HTERT RPE-1 (cell line): ENCODE measurements around the gene LAIR2.
"Not testable (repeated sequence)": the region's sequence is repeated elsewhere in the genome, so short reads cannot be mapped to it uniquely, and the experiment has no call there.

Source experiments
- in situ Hi-C: fragments of 300-500 bp; cut with MboI; formaldehyde crosslinking; loops from 4 replicates; pipeline ENCODE4 v1.14.3; 2020; ENCODE audit warnings: low sequenced_read_pairs

LAIR2 gene

DNA sequence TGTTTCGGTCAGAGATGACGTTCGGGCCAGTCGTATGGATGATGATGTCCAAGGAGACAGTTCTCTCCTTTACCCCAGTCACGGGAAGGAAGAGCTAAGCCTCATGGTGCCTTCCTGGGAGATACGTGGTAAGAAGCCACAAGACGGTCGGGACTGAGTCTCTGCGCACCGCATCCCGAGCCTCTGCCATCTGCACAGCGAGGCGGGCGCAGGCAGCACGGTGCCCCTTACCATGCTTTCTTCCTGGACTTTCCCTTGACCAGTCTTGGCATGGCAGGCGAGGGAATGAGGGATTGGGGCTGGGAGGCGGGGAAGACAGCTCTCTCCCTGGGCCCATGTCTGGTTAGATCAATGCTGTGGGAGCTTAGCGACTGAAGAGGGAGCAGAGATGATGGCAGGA lies 10.1 kb upstream of the LAIR2 start:
- in situ Hi-C loops: no loop called here

DNA sequence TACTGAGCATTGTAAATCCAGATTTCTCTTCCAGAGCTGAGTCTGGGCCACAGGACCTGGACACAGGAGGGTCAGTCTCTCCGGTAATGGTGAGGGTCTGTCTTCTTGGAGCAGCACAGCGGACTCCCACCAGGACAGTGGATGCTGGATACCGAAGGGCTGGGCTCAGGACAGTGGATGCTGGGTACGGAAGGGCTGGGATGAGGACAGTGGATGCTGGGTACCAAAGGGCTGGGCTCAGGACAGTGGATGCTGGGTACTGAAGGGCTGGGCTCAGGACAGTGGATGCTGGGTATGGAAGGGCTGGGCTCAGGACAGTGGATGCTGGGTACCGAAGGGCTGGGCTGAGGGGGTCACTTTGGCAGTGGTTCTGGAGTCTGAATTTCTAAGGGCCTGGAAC lies 9.6 kb upstream of the LAIR2 start:
- in situ Hi-C loops: not testable (repeated sequence)

DNA sequence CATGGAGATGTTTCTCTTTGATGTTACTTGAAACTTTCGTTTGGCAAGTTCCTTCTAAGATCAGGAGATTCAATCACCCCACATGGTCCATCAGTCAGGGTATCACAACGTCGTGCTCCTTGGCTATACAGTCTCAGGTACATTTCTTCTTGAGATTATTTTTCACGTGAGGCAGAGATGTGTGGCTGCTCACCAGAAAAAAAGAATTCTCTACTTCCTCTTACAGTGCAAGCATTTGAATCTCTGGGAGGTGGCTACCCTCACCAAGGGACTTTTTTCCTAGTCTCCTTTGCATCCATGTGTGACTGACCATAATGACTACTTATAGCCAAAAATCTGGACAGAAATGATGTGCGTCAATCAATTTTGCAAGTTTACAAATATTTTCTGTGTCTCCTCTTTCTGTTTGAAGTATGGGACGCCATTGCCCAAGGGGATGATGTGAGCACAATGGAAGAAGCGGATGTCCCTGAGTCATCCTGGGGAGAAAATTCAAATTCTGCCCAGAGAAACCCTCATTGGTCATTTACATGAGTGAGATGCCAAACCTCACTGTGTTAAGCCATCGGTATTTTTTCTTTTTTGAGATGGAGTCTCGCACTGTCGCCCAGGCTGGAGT lies 8.6 kb upstream of the LAIR2 start:
- in situ Hi-C loops: no loop called here

DNA sequence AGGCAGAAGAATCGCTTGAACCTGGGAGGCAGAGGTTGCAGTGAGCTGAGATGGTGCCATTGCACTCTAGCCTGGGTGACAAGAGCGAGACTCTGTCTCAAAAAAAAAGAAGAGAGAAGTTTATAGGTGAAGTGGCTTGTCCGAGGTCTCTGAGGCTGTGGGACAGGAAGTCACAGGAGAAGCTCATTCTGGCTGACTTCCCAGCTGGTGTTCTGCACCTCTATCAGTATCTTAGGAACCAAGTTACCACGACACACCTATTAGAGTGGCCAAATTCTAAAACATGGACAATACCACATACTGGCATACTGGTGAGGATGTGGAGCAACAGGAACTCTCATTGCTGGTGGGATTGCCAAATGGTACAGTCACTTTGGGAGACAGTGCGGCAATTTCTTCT lies 7.3 kb upstream of the LAIR2 start:
- in situ Hi-C loops: not testable (repeated sequence)

DNA sequence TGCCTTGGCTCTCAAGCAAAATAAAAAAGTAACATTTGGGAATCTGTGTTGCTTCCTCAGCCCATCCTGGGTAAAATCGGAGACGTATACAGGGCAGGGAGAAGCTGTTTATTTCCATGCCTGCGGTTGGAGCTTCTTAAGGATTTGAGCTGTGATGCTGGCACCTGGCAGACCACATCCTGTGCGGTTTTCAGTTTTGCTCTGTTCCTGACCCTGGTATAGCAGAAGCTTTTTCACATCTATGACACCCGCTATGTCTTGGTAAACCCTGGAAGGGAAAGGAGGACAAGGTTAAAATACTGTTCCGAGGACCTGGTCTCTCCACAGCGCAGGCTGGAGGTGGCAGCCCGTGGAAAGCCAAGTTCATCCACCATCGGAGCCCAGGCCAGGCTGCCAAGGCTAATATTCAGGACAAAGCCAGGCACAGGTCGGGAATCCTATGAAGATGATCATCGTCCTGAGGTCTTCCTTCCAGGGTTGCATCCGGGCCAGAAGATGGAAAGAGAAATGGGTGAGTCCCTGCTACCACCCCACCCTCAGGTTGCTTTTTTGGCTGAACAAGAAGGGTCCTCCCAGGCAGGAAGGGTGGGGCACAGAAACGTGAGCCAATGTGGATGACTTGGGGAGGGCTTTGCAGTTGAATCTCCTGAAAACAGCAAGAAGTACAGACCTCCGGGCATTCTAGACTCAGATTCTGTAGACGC lies 4.7 kb upstream of the LAIR2 start:
- in situ Hi-C loops: not testable (repeated sequence)

DNA sequence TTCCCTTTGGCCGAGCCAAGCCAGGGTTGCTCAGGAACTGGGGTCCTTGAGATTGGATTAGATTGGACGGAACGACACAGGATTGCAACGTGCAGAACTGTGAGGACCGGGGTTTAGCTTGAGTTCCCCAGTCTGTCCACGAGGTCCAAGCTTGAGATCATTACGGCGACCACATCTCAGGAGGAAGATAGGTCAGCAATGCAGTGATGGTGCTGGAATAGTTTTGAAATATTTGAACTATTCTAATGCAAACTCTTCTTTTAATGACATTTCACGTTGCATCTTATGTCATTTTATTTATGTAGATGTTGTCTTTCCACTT lies 4.2 kb upstream of the LAIR2 start:
- in situ Hi-C loops: not testable (repeated sequence)

DNA sequence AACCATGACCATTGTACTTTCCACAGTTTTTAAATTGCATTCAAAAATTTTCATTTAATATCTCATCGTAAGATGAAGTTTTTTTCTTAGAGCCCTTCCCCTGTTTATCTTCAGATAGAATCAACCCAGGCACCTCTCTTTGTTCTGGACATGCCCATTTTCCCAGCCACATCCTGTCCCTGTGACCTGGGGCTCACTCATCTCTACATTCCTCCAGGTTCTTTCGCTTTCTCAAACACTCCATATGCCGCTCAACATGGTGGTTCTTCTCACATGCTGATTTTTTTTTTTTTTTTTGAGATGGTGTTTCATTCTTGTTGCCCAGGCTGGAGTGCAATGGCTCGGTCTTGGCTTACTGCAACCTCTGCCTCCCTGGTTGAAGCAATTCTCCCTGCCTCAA lies 2.9 kb downstream of the LAIR2 start:
- in situ Hi-C loops: not testable (repeated sequence)

DNA sequence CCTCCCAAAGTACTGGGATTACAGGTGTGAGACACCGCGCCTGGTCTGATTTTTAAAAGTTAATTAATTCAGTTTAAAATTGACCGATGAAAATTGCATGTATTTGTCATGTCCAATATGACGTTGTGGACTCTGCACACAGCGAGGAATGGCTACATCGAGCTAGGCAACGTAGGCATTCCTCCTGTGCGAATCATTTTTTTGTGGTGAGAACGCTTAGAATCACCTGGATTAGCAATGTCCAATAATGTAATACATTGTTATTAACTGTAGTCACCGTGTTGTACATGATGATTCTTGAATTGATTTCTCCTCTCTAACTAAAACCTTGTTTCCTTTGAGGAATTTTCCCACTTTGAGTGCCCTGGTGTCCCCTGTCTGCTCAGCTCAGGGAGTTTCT lies 3.4 kb downstream of the LAIR2 start:
- in situ Hi-C loops: no loop called here

DNA sequence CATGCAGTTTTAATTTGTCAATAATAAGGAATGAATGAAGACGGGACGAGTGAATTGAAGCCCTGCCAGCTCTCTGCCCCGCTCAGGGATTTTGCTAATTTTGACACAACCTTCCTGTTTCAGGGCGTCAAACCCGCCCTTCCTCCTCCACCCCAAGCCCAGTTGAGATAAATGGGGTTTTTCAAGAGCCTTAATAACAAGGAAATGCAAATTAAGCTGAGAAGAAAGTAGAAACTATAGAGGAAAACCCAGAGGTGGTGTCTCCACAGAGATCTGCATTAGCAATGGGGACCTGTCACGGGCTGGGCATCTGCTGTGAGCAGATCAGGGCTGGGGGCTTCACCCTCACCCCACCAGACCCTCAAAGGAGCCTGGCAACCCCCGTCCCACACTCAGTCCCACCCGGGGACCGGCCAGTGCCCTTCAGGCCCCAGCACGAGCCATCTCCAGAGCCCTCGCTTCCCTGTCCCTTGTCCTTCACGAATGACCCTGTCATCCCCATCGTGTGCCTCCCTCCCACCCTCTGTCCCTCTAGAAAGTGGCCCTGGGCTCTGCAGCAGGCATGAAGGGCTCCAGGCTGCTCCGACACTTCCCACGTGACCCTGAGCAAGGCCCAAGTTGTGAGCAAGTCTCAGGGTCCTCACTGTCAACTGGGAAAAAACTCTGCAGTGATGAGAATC lies 4.5 kb downstream of the LAIR2 start:
- in situ Hi-C loops: not testable (repeated sequence)

DNA sequence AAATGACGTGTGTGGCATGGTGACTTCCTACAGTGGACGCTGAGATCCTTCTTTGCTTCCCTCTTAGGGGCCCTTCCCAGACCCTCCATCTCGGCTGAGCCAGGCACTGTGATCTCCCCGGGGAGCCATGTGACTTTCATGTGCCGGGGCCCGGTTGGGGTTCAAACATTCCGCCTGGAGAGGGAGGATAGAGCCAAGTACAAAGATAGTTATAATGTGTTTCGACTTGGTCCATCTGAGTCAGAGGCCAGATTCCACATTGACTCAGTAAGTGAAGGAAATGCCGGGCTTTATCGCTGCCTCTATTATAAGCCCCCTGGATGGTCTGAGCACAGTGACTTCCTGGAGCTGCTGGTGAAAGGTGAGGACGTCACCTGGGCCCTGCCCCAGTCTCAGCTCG lies 5.2 kb downstream of the LAIR2 start:
- in situ Hi-C loops: no loop called here

DNA sequence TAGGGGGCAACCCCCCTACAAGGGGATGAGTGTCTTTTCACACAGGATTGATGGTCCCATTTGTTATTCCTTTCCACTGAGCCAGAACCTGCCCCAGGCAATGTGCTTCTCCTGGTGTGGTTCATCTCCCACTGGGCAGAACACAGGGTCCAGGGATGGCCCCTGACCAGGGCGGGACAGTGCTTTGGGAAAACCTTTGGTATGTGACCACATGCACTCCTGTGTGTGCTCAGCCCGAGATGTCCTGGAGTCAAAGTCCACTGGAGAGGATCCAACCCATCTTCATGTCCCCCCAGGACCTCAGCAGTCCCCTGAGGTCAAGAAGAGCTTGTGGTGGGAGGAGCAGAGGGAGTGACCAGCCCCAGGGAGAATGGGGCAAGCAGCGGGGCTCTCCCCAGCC lies 5.9 kb downstream of the LAIR2 start:
- in situ Hi-C loops: not testable (repeated sequence)

DNA sequence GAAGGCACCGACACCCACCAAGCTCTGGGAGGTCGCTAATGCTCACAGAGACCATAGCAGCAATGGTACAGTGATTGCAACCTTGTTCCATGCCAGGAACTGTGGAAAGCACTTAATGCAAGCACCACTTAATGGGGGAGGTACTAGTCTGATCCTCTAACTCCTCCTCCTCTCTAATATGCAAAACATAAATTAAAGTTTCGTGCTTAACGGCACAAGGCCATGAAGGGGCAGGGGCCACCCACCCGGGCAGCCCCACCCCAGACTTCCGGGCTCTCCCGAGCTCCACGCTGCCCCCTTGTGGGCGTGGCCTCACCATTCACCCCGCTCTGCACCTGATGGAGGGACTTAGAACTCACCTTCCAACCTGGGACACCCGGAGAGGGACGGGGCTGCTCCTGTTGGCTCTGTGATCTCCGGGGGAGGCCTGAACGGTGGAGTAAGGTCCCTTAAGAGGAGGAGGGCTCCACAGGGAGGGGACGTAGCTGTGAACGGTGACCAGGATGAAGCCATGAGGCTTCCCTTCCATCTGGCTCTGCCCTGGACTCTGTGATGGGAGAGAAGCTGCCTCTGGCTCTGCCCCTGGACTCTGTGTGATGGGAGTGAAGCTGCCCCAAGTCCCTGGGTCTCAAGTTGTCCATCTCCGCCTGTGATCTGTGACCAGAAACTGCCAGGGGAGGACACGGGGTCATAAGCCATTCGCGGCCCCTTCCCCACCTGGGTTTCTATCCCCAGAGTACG lies 6.7 kb downstream of the LAIR2 start:
- in situ Hi-C loops: not testable (repeated sequence)

DNA sequence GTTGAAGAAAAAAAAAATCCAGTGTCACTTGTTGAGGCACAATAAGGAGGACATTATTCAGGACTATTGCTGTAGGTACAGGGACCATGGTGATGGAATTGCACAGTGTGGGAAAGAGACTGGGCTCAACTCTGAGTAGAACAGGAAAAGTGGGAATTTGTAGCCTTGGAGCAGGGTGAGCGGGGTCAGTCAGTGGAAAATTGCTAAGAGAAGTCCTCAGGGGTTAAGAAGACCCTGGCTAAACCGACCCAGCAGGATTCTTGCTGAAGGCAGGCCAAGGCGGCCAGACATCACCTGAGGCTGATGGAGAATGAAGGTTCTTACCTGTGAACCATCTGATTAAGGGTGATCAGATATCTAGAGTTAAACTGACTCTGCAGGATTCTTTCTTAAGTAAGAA lies 12.5 kb downstream of the LAIR2 start:
- in situ Hi-C loops: no loop called here

DNA sequence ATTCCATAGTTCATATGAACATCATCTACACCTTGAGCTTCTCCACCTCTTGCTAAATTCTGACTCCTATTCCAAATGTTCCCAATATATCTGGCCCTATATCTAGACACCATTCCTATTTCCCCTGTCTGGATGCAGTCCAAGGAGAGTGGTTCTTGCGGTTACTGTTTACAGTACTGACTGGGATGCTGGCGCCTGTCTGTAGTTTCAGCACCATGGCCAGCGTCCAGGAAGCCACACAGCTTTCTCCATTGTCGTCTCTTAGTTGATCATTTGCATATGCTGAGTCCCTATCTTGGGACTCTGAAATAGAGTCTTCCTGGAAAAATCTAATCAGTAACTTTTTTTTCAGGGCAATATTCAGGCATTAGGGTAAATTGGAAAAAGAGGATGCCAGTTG lies 14.9 kb downstream of the LAIR2 start:
- in situ Hi-C loops: no loop called here

DNA sequence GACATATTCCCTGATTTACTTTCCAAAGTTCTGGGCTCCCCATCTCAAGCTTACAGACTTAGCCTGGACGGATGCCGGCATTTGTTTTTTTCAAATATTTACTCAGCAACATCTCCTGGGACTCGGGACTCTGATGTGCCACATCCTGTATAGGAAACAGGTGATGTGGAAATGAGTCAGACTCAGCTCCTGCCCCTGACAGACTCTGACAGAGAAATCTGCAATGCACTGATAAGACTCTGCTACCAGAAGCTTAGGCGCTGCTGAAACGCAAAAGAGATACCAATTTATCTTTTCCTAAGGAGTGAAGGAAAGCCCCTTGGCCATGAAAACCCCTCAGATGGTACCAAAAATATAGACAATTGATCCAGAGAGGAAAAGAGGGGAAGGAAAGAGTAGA lies 16.2 kb downstream of the LAIR2 start:
- in situ Hi-C loops: no loop called here

DNA sequence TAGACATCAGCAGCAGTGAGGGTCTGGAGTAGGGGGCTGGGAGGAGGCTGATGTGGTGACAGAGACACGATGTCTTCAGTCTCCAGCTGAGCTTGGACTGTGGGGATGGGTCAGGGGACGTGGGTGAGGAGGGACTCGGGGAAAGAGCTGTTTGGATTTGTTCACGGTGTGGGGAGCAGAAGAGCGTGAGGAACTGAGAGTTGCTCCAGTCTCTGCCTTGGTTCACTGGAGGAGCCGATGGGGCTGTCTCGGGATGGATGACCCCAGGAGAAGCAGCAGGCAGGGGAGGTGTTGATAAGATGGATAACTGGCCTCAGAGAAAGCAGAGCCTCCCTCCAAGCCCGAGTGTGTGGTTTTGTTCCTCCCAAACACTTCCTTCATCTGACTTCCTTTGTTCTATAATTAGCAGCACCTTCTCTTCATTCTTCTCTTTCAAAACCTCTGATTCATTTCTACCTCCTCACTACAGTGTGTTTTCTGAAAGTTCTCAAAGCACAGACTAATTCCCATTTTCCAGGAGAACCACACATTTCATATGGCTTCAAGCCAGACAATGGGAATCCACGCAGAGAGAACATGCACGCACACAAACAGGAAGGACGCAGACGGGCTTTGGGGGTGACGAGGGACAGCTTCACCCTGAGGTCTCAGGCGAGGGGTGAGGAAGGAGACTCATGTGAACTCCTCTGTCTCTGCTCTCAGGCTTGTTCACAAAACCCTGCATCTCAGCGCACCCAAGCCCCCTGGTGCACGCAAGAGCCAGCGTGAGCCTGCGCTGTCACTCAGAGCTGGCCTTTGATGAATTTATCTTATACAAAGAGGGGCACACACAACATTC lies 18.6 kb downstream of the LAIR2 start:
- in situ Hi-C loops: no loop called here

DNA sequence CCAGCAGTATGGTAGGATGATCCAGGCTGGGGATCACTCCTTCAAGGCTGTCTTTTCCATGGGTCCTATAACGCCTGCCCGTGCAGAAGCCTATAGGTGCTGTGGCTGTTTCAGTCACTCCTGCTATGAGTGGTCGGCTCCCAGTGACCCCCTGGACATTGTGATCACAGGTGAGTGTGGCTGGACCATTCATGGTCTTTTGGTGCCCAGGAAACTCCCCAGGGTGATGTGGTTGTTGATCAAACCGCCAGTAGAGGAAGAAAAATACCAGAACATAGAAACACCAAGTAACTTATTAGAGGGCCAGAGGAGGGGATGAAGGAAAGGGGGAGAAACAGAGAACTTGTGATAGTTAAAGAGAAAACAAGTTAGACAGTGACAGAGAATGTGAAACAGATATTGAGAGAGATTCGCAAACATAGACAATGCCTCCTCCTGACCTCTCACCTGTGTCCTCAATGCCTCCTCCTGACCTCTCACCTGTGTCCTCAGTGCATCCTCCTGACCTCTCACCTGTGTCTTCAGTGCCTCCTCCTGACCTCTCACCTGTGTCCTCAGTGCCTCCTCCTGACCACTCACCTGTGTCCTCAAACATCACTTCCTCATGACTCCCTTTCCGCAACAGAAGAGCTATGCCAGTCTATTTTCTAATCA lies 19.4 kb downstream of the LAIR2 start:
- in situ Hi-C loops: no loop called here

DNA sequence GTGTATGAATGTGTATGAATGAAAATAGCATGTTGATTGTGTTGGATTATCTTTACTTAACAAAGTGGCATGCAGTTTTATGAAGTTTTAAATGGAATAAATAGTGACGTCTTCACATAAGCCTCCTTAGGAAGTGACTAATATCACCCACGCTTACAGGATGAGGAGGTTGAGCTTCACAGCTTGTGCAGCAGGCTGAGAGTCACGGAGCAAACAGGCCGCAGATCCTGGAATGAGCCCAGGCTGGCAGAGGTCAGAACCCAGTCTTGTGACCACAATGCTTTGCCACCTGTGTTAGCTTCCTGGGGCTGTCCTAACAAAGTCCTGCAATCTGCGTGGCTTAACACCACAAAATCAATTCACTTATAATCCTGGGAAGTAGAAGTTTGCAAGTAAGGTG lies 20.8 kb downstream of the LAIR2 start:
- in situ Hi-C loops: no loop called here

DNA sequence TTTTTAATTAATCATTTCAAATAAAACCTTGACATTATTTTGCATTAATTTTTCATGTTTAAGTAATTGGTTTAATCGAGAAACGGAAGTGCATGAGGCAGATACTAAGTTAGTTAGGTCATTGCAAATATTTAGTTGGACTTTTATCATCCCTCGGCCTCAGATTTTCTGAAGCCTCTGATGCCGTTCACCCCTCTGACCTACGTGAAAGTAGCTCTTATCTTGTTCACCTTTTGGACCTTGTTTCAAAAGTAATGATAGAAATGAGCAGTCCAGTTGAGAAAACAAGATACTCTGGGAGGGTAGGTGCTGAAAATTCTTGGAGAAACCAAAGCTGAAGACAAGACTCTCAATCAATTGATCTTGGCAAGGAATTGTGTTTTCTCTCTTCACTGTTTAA lies 23.0 kb downstream of the LAIR2 start:
- in situ Hi-C loops: no loop called here

DNA sequence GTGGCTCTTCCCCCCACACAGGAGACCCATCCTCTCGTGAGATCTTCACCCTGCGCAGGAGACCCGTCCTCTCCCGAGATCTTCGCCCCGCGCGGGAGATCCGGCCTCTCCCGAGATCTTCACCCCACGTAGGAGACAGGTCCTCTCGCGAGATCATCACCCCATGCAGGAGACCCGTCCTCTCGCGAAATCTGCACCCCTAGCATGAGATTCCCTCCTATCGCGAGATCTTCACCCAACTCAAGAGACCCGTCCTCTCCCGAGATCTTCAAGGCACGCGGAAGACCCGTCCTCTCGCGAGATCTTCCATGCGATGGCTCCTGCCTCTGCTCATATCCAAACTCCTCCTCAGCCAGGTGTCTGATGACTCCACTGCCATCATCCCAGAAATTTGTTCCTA lies 24.3 kb downstream of the LAIR2 start:
- in situ Hi-C loops: no loop called here
